Activated T-helper 1 cell treated with anti-CD3 and anti-CD28 coated beads, Interleukin-12 subunit alpha, Interleukin-12 subunit beta, Interleukin-2, Interleukin-4 antibody, amounts not matched to agents 30 ng/mL and 10 ng/mL and 1 ng/mL, durations not matched to agents 14 hours and 24 hours and 36 hours (primary cell): ENCODE data around the gene PANK1. TPM values are rescaled to one million over a fixed set of nuclear protein-coding genes. Genes with fewer than 3 reads are reported as not detected.
"Not testable (repeated sequence)": the region's sequence is repeated elsewhere in the genome, so short reads cannot be mapped to it uniquely, and the experiment has no call there.

Experiments
- DNase-seq: peaks from one replicate; pipeline ENCODE4 v3.0.0; 2021; ENCODE audit warnings: low spot score
- H3K27ac Mint-ChIP-seq: one replicate; pipeline ENCODE4 v1.8.0; 2021; ENCODE audit warnings: mild to moderate bottlenecking, mixed read lengths
- H3K27me3 Mint-ChIP-seq: one replicate; pipeline ENCODE4 v1.8.0; 2022; ENCODE audit warnings: mild to moderate bottlenecking, moderate library complexity, mixed read lengths; ENCODE audit not compliant: insufficient read depth
- H3K36me3 Mint-ChIP-seq: one replicate; pipeline ENCODE4 v1.8.0; 2021; ENCODE audit warnings: low read depth, mixed read lengths
- H3K4me1 Mint-ChIP-seq: one replicate; pipeline ENCODE4 v1.8.0; 2021; ENCODE audit warnings: low read depth, mixed read lengths
- H3K4me3 Mint-ChIP-seq: one replicate; pipeline ENCODE4 v1.8.0; 2021; ENCODE audit warnings: mild to moderate bottlenecking, moderate library complexity, mixed read lengths
- H3K9me3 Mint-ChIP-seq: one replicate; pipeline ENCODE4 v1.8.0; 2021; ENCODE audit warnings: mixed read lengths
- intact Hi-C: fragments of 100-400 bp; cut with micrococcal nuclease; formaldehyde crosslinking; loops from one replicate; pipeline ENCODE4 v1.15.1; 2024
- total RNA-seq: library from RNA; stranded (reverse); gene quantifications from 2 replicates; pipeline ENCODE4 v1.2.3, GENCODE V29; 2022

The PANK1 gene
- total RNA-seq, 1 donor from 2014 or later: 3.2 TPM

DNA sequence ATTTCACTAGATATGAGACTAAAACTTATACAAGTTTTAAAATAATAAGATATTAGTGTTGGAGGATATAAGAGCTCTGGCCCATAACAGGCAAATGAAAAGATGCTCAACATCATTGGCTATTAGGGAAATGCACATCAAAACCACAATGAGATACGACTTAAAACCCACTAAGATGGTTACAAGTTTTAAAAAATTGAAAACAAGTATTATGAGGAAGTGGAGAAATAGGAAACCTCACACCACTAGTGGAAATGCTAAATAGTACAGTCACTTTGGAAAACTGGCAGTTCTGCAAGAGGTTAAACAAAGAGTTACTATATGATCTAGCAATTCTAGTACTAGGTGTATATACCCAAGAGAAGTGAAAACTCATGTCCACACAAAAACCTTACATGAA is 17.2 kb downstream of the PANK1 start:
- Mint-ChIP-seq H3K27ac (no peak overlapping the region), H3K36me3 (peaks cover 1% of the 10 kb centered on the region), H3K27me3 (no peaks in the 10 kb centered on the region), H3K4me1 (no peaks in the 10 kb centered on the region), H3K9me3 (no peaks in the 10 kb centered on the region), H3K4me3 (no peak overlapping the region)
- intact Hi-C loops: no loop called here
- DNase-seq: no peak

DNA sequence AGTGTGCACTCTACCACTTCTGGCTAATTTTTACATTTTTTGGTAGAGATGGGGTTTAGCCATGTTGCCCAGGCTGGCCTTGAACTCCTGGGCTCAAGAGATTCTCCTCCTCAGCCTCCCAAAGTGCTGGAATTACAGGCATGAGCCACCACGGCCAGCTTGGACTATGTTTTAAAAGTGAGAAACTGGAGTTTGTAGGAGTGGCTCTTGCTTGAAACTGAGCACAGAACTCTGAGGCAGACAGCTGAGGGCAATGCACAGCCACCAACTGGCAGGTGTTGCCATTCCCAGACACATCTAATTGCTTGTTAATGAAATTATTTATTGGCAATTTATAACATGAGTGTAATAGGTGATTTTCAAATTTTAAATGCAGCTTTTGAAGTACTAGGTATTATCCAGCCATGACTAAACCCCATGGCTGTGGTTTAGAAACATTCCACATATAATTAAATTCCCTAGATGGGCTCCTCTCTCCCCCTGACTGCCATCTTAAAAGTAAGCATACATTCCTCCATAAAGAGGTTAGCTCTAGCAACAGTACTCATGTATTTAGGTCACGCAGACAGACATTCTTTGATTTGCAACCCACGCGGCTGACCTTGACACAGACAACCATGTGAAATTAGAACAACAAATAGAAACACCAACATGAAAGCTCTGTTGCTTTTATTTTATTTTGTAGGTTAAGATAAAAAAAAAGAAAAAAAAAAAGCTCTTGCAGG is 19.8 kb downstream of the PANK1 start:
- H3K4me3 Mint-ChIP-seq: no peak overlapping the region
- no peak for DNase-seq
- H3K27ac Mint-ChIP-seq: no peak overlapping the region
- H3K27me3 Mint-ChIP-seq: peaks cover 2% of the 10 kb centered on the region
- peaks cover 3% of the 10 kb centered on the region for H3K36me3 Mint-ChIP-seq
- H3K4me1 Mint-ChIP-seq: no peaks in the 10 kb centered on the region
- H3K9me3 Mint-ChIP-seq: peaks cover 4% of the 10 kb centered on the region
- intact Hi-C loops: no loop called here

DNA sequence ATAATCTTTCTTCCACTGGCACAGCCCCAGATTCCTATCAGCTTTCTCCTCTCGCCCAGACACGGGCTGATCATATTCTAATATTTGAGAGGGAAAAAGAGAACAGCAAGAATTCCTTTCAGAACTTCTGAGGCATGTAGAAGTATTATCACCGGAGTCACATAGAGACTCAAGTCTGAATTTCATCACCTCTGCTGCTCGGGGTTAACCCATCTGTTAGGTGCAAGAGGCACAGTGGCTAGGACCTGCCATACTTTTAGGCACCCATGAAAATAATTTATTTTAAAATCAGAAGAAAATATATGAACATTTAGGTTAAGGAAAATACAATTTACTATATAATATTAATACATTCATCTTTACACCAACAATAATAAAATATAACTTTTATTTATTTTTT is 21.0 kb downstream of the PANK1 start:
- H3K27me3 Mint-ChIP-seq: peaks cover 2% of the 10 kb centered on the region
- intact Hi-C loops: no loop called here
- DNase-seq: no peak
- no peak overlapping the region for H3K4me3 Mint-ChIP-seq
- H3K36me3 Mint-ChIP-seq: peaks cover 3% of the 10 kb centered on the region
- H3K27ac Mint-ChIP-seq: no peak overlapping the region
- H3K4me1 Mint-ChIP-seq: no peaks in the 10 kb centered on the region
- H3K9me3 Mint-ChIP-seq: peaks cover 11% of the 10 kb centered on the region

DNA sequence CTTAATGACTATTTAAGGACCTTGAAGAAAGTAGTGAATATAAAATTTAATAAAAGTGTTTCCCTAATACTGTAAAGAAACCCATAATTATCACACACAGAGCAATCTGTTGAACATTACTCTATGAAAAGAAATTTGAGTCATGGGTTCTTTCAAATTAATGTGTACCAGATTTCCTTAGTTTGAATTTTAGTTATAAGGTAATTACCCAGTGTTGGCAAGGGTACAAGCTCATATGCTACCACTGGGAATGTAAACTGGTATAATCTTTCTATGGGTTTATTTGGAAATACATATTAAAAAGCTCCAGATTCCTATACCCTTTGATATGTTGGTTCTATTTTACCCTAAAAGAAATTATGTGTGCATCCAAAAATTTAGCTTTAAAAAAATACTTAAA is 22.9 kb downstream of the PANK1 start:
- peaks cover 12% of the 10 kb centered on the region for H3K9me3 Mint-ChIP-seq
- no peak overlapping the region for H3K4me3 Mint-ChIP-seq
- H3K27me3 Mint-ChIP-seq: peaks cover 2% of the 10 kb centered on the region
- no peak overlapping the region for H3K27ac Mint-ChIP-seq
- peaks cover 2% of the 10 kb centered on the region for H3K4me1 Mint-ChIP-seq
- no peak for DNase-seq
- intact Hi-C loops: no loop called here
- H3K36me3 Mint-ChIP-seq: peaks cover 3% of the 10 kb centered on the region

DNA sequence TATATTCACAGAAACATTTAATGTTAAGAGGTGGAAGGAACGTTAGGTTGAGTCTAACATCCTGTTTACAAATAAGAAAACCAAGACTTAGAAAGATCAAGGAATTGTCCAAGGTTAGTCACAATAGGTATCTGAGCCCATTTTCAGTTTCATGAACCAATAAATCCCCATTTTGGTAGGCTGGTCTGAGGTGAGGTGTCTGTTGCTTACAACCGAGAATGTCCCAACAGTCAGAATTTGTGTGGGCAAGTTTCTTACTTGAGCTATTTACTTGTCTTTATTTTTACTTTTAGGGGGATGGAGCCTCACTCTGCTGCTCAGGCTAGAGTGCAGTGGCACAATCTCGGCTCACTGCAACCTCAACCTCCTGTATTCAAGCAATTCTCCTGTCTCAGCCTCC is 23.6 kb downstream of the PANK1 start:
- Mint-ChIP-seq H3K36me3 (peaks cover 3% of the 10 kb centered on the region), H3K4me1 (peaks cover 6% of the 10 kb centered on the region), H3K4me3 (no peak overlapping the region), H3K27me3 (peaks cover 2% of the 10 kb centered on the region), H3K27ac (no peak overlapping the region), H3K9me3 (peaks cover 12% of the 10 kb centered on the region)
- no peak for DNase-seq
- intact Hi-C loops: no loop called here

DNA sequence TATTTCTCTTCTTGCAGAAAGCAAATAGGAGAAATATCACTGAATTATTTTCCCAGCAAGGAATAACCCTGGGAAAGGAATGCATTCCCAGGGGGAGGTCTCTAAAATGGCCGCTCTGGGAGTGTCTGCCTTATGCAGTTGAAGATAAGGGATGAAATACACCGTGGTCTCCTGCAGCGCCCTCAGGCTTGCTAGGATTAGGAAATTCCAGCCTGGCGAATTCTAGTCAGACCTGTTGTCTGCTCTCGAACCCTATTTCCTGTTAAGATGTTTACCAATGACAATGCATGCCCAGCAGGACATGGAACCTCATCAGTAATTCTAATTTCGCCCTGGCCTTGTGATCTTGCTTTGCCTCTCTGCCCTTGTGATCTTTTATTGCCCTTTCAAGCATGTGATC is 24.7 kb downstream of the PANK1 start:
- H3K36me3 Mint-ChIP-seq, intact Hi-C loops, H3K27ac Mint-ChIP-seq, H3K4me3 Mint-ChIP-seq, H3K27me3 Mint-ChIP-seq, DNase-seq: not testable (repeated sequence)
- Mint-ChIP-seq H3K4me1 (peaks cover 15% of the 10 kb centered on the region), H3K9me3 (peaks cover 12% of the 10 kb centered on the region)

DNA sequence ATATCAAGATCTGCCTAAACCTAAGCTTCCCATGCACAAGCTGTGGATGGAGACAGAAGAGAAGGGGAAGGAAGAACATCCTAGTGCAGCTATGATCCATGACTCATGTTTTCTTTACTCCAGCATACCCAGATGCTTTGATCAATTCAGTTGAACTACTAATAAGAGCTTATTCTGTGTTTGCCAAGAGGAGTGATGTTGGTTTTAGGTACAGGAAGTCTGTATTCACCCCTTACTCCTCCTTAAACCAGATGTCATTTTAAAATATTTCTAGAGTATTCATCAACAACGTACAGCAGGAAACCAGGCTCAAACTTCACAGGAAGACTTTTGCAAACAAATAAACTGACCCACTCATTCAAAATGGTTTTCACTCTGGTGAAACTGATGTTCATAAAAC is 29.2 kb downstream of the PANK1 start:
- H3K36me3 Mint-ChIP-seq: peaks cover 1% of the 10 kb centered on the region
- H3K4me1 Mint-ChIP-seq: peaks cover 30% of the 10 kb centered on the region
- intact Hi-C loops: no loop called here
- no peak for DNase-seq
- no peak overlapping the region for H3K4me3 Mint-ChIP-seq
- peaks cover 12% of the 10 kb centered on the region for H3K9me3 Mint-ChIP-seq
- H3K27me3 Mint-ChIP-seq: peaks cover 4% of the 10 kb centered on the region
- no peak overlapping the region for H3K27ac Mint-ChIP-seq

DNA sequence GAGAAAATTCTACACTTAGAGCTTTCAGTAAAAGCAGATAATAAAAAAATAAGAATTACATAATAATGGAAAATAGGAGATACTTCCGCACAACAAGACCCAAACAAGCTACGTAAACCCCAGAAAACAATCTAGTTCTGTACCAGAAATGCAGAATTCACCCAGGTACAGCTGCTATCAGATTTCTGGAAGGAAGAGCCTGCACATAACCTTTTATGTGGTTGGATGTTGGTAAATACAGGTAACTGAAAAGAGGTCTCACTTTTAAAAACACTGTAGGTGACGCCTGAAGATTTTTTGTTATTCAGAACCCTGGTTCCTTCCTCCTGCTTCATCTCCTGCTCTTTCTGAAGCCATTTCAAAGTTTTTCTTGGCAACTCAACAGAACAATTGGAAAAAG is 29.9 kb downstream of the PANK1 start:
- Mint-ChIP-seq H3K4me3 (no peak overlapping the region), H3K36me3 (peaks cover 1% of the 10 kb centered on the region), H3K9me3 (peaks cover 7% of the 10 kb centered on the region), H3K27ac (no peak overlapping the region), H3K4me1 (peaks cover 34% of the 10 kb centered on the region), H3K27me3 (peaks cover 2% of the 10 kb centered on the region)
- intact Hi-C loops: no loop called here
- DNase-seq: no peak

DNA sequence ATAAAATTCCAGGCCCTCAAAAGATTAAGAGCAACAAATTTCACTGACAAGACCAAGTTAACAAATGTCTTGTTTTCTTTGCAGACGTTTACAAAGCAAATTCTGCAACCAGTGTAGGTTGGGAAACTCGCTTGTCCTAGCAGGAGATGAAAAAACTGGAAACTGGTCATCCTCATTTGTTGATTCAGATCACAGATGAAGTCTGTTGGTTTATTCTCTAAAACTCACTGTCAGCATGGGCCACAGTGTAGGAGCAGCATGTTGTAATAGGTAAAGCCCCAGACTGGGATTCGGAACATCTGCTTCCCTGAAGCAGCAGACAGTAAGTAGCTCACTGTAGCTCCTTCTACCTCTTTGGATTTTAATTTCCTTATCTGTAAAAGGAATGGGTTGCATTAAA is 31.5 kb downstream of the PANK1 start:
- intact Hi-C loops: no loop called here
- no peak for DNase-seq
- Mint-ChIP-seq H3K27ac (no peak overlapping the region), H3K36me3 (peaks cover 3% of the 10 kb centered on the region), H3K4me3 (no peak overlapping the region), H3K27me3 (peaks cover 2% of the 10 kb centered on the region), H3K4me1 (peaks cover 44% of the 10 kb centered on the region), H3K9me3 (no peaks in the 10 kb centered on the region)

DNA sequence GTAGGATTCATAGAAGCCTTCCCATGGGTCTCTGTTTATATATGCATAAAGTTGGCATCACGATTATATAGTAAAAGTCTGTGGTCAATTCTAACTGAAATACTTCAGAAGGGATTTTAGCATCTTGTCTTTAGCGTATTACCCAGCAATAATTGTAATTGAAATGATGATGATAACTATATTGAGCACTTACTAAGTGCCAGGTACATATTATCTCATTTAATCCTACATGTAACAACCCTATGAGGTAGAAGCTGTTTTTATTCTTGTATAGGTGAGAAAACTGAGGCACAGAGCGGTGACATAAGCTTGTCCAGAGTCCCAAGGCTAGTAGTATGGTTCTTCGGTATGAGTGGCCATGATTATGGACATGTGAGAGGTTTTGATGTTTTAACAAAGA is 33.8 kb downstream of the PANK1 start:
- peaks cover 3% of the 10 kb centered on the region for H3K27me3 Mint-ChIP-seq
- no peaks in the 10 kb centered on the region for H3K9me3 Mint-ChIP-seq
- H3K27ac Mint-ChIP-seq: no peak overlapping the region
- peaks cover 38% of the 10 kb centered on the region for H3K4me1 Mint-ChIP-seq
- intact Hi-C loops: loop anchor here (2.0 kb wide), 1 partner anchor 32 kb away; no protein-coding TSS in a partner anchor
- no peak for DNase-seq
- no peak overlapping the region for H3K4me3 Mint-ChIP-seq
- peaks cover 4% of the 10 kb centered on the region for H3K36me3 Mint-ChIP-seq

DNA sequence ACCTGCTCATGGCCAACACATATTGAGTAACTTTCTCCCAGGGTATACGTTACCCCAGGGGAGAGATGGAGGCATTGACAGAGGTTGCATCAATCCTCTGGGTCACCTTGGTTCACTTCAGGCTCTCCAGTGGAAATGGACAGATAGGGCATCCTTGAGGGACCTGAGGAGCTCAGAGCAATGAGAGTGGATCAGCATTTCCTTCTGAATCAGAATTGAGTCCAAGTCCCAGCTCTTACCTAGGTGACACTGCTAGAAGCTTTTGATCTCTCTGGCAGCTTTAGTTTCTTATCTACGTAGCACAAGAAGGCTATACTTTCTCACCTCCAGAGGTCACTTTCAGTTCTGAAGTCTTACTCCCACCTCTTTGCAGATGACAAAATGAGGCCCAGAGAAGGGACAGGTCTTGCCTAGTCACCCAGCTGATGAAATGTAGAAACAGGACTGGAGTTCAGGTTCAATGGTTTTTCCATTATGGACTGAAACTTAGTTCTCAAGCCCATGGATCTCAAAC is 35.2 kb downstream of the PANK1 start:
- intact Hi-C loops: loop anchor here (2.0 kb wide), 1 partner anchor 33 kb away; no protein-coding TSS in a partner anchor
- peak overlapping the region; percentile 29 for H3K27ac Mint-ChIP-seq
- peaks cover 4% of the 10 kb centered on the region for H3K36me3 Mint-ChIP-seq
- no peaks in the 10 kb centered on the region for H3K9me3 Mint-ChIP-seq
- H3K4me1 Mint-ChIP-seq: peaks cover 26% of the 10 kb centered on the region
- H3K4me3 Mint-ChIP-seq: no peak overlapping the region
- no peak for DNase-seq
- peaks cover 3% of the 10 kb centered on the region for H3K27me3 Mint-ChIP-seq

DNA sequence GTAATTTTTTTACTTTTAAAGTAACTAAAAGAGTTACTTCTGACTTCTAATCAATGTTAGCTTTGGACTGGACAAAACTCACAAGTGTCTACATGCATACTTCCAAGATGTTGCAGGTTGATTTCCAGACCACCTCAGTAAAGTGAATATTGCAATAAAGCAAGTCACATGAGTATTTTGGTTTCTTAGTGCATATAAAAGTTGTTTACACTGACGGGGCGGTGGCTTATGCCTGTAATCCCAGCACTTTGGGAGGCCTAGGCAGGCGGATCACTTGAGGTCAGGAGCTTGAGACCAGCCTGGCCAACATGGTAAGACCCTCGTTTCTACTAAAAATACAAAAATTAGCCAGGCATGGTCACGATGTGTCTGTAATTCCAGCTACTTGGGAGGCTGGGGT is 40.8 kb downstream of the PANK1 start:
- no peak for DNase-seq
- peaks cover 1% of the 10 kb centered on the region for H3K4me1 Mint-ChIP-seq
- H3K27me3 Mint-ChIP-seq: peaks cover 2% of the 10 kb centered on the region
- H3K36me3 Mint-ChIP-seq: peaks cover 3% of the 10 kb centered on the region
- H3K4me3 Mint-ChIP-seq: no peak overlapping the region
- no peaks in the 10 kb centered on the region for H3K9me3 Mint-ChIP-seq
- intact Hi-C loops: no loop called here
- no peak overlapping the region for H3K27ac Mint-ChIP-seq

DNA sequence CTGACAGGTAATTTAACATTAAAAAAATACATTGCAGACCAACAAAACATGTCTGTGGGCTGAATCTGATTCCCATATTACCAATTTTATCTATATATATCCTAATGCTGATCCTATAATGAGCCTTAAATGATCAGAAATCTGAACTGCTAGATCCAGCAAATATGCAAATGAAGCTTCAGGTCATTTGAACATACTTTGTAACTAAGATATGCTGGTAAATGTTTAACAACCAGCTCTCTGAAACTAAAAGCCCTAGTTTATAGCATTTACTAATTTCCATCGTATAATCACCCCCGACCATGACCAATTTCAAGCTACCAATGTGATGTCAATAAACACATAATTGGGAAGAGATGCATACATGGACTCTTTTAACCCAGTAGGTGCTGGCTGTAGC is 42.1 kb downstream of the PANK1 start:
- Mint-ChIP-seq H3K9me3 (no peaks in the 10 kb centered on the region), H3K4me3 (no peak overlapping the region)
- DNase-seq: no peak

More for the DNA sequence above, 42.1 kb downstream of the PANK1 start:
- peaks cover 1% of the 10 kb centered on the region for H3K36me3 Mint-ChIP-seq
- no peak overlapping the region for H3K27ac Mint-ChIP-seq
- peaks cover 2% of the 10 kb centered on the region for H3K27me3 Mint-ChIP-seq
- intact Hi-C loops: no loop called here
- no peaks in the 10 kb centered on the region for H3K4me1 Mint-ChIP-seq
